Neural cell (in vitro differentiated cells): ENCODE data around the gene PKDCC. TPM values are rescaled to one million over a fixed set of nuclear protein-coding genes. Genes with fewer than 3 reads are reported as not detected.
"Not testable (repeated sequence)": the region's sequence is repeated elsewhere in the genome, so short reads cannot be mapped to it uniquely, and the experiment has no call there.

ENCODE experiments used
- H2AFZ ChIP-seq: fragments of 200-600, 300-800 bp; sonication (generic), shearing (Covaris generic); 2 replicates; pipeline ENCODE4 v1.6.0; 2014; ENCODE audit warnings: low read depth, mild to moderate bottlenecking, antibody characterized with exemption, low read length, moderate library complexity
- H3F3A ChIP-seq: fragments of 200-600 bp; shearing (Covaris generic); 2 replicates; pipeline ENCODE4 v1.6.1; 2016; ENCODE audit warnings: mild to moderate bottlenecking, moderate library complexity, mixed read lengths, antibody characterized with exemption, low read length; ENCODE audit not compliant: insufficient read depth, poor library complexity, severe bottlenecking
- H3K27ac ChIP-seq: fragments of 200-600, 300-800 bp; sonication (generic), shearing (Covaris generic); 2 replicates; pipeline ENCODE4 v1.5.1; 2014; ENCODE audit warnings: mild to moderate bottlenecking, low read length, moderate library complexity
- H3K27me3 ChIP-seq: fragments of 300-800, 200-600 bp; sonication (generic), shearing (Covaris generic); 2 replicates; pipeline ENCODE4 v1.6.0; 2014; ENCODE audit warnings: mild to moderate bottlenecking, low read depth, low read length, moderate library complexity; ENCODE audit not compliant: insufficient read depth
- H3K36me3 ChIP-seq: fragments of 300-800, 200-600 bp; sonication (generic), shearing (Covaris generic); 2 replicates; pipeline ENCODE4 v1.5.1; 2014; ENCODE audit warnings: mild to moderate bottlenecking, antibody characterized with exemption, low read length, moderate library complexity; ENCODE audit not compliant: insufficient read depth
- H3K4me2 ChIP-seq: fragments of 300-800, 200-600 bp; sonication (generic), shearing (Covaris generic); 2 replicates; pipeline ENCODE4 v1.6.0; 2014; ENCODE audit warnings: mild to moderate bottlenecking, low read length
- H3K4me3 ChIP-seq: fragments of 300-800, 200-600 bp; sonication (generic), shearing (Covaris generic); 2 replicates; pipeline ENCODE4 v1.5.1; 2014; ENCODE audit warnings: mild to moderate bottlenecking, low read length, moderate library complexity
- H3K79me2 ChIP-seq: fragments of 200-600 bp; shearing (Covaris generic); replicated peaks from 2 replicates; pipeline ENCODE4 v1.6.0; 2014; ENCODE audit warnings: mild to moderate bottlenecking, low read length, moderate library complexity; ENCODE audit not compliant: insufficient read depth
- H3K9ac ChIP-seq: fragments of 300-800, 200-600 bp; sonication (generic), shearing (Covaris generic); 2 replicates; pipeline ENCODE4 v1.6.1; 2016; ENCODE audit warnings: mild to moderate bottlenecking, low read length, mixed read lengths
- H3K9me2 ChIP-seq: fragments of 200-600 bp; shearing (Covaris generic); 2 replicates; pipeline ENCODE4 v1.6.1; 2016; ENCODE audit warnings: mild to moderate bottlenecking, low read length, mixed read lengths; ENCODE audit not compliant: insufficient read depth
- H3K9me3 ChIP-seq: fragments of 200-600, 300-800 bp; sonication (generic), shearing (Covaris generic); 2 replicates; pipeline ENCODE4 v1.6.1; 2016; ENCODE audit warnings: mild to moderate bottlenecking, mixed run types, low read length, moderate library complexity, mixed read lengths
- H4K20me1 ChIP-seq: fragments of 200-600 bp; shearing (Covaris generic); 2 replicates; pipeline ENCODE4 v1.6.1; 2016; ENCODE audit warnings: mild to moderate bottlenecking, mixed run types; ENCODE audit not compliant: insufficient read depth
- EP300 ChIP-seq: fragments of 450-650 bp; conservative IDR thresholded peaks from 2 replicates; pipeline ENCODE4 v1.6.1; 2014; ENCODE audit warnings: antibody characterized with exemption, mild to moderate bottlenecking, moderate library complexity; ENCODE audit not compliant: poor library complexity, severe bottlenecking
- EZH2 ChIP-seq: fragments of 200-600, 300-800 bp; shearing (Covaris generic), sonication (generic); IDR thresholded peaks from 2 replicates; pipeline ENCODE4 v1.6.1; 2014; ENCODE audit warnings: antibody characterized with exemption, low read length, borderline replicate concordance, mild to moderate bottlenecking; ENCODE audit not compliant: insufficient read depth, poor library complexity, severe bottlenecking
- MXI1 ChIP-seq: fragments of 450-650 bp; conservative IDR thresholded peaks from 2 replicates; pipeline ENCODE4 v1.6.1; 2014; ENCODE audit warnings: antibody characterized with exemption, mild to moderate bottlenecking; ENCODE audit not compliant: poor library complexity, severe bottlenecking
- POLR2AphosphoS5 ChIP-seq: IDR thresholded peaks from 2 replicates; pipeline ENCODE4 v1.6.1; 2012
- RAD21 ChIP-seq: fragments of 450-650 bp; conservative IDR thresholded peaks from 2 replicates; pipeline ENCODE4 v1.6.1; 2014; ENCODE audit warnings: antibody characterized with exemption, mild to moderate bottlenecking, moderate library complexity
- SMC3 ChIP-seq: fragments of 450-650 bp; conservative IDR thresholded peaks from 2 replicates; pipeline ENCODE4 v1.6.1; 2014; ENCODE audit warnings: antibody characterized with exemption, mild to moderate bottlenecking, moderate library complexity; ENCODE audit not compliant: poor library complexity
- TAF1 ChIP-seq: IDR thresholded peaks from 2 replicates; pipeline ENCODE4 v1.6.1; 2012; ENCODE audit warnings: low read depth
- polyA plus RNA-seq: library from polyadenylated mRNA; depleted of rRNA; stranded (reverse); fragments of >200 nt; gene quantifications from 2 replicates; pipeline ENCODE4 v1.2.3, GENCODE V29; 2014
- TF ChIP-seq, protein P1 (sequence below): fragments of 450-650 bp; IDR thresholded peaks from 2 replicates; pipeline ENCODE4 v1.5.1; 2014; ENCODE audit warnings: antibody characterized with exemption, mild to moderate bottlenecking, moderate library complexity; ENCODE audit not compliant: poor library complexity, severe bottlenecking
- TF ChIP-seq, protein P2 (sequence below): IDR thresholded peaks from 2 replicates; pipeline ENCODE4 v1.6.1; 2012; ENCODE audit warnings: borderline replicate concordance

Gene PKDCC
- polyA plus RNA-seq, 1 donor from 2014 or later: 37.4 TPM

DNA sequence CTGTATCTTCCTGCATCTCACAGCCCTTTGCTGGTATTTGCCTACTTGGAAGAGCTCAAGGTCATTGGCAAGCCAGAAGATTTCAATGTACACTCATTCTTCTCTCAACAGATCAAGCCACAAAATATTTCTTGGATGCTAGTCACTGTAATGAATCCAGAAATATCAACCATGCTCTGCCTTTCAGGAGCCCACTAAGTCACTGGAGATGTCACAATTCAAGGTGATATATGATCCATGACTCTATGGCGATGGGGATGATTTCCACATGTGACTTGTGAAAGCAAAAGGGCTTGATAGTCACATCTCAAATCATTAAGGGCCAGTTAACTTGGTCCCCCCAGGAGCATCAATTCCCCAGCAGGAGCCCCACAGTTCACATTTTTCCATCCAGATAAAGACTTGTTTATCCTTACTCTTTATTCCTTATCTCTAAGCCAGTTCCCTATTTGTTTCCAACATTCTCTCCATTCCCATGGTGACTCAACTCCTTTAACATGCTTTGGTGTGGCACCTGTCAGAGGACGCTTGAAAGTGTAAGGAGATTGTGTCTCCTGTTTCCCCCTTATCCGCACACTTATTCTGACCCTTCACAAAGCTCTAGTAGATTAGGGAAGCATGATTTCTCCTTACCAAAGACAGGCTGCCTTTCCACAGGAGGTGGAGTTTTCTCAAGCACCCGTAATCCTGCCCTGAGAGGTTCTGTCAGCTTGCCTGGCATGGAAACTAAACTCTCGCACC is 15.8 kb downstream of the PKDCC start:
- Histone ChIP-seq H2AFZ (no peak overlapping the region), H3K36me3 (no peaks in the 10 kb centered on the region), H3K79me2 (no peaks in the 10 kb centered on the region), H3K27ac (no peak overlapping the region), H4K20me1 (no peaks in the 10 kb centered on the region), H3F3A (no peaks in the 10 kb centered on the region), H3K9ac (no peak overlapping the region), H3K27me3 (no peaks in the 10 kb centered on the region), H3K9me3 (no peaks in the 10 kb centered on the region), H3K9me2 (no peaks in the 10 kb centered on the region), H3K4me2 (no peak overlapping the region), H3K4me3 (no peak overlapping the region)
- TF ChIP-seq, protein P1, sequence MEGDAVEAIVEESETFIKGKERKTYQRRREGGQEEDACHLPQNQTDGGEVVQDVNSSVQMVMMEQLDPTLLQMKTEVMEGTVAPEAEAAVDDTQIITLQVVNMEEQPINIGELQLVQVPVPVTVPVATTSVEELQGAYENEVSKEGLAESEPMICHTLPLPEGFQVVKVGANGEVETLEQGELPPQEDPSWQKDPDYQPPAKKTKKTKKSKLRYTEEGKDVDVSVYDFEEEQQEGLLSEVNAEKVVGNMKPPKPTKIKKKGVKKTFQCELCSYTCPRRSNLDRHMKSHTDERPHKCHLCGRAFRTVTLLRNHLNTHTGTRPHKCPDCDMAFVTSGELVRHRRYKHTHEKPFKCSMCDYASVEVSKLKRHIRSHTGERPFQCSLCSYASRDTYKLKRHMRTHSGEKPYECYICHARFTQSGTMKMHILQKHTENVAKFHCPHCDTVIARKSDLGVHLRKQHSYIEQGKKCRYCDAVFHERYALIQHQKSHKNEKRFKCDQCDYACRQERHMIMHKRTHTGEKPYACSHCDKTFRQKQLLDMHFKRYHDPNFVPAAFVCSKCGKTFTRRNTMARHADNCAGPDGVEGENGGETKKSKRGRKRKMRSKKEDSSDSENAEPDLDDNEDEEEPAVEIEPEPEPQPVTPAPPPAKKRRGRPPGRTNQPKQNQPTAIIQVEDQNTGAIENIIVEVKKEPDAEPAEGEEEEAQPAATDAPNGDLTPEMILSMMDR: no peak
- no peak for TF ChIP-seq EP300
- no peak for TF ChIP-seq RAD21
- TF ChIP-seq SMC3: no peak
- no peak for TF ChIP-seq TAF1
- TF ChIP-seq MXI1: no peak
- TF ChIP-seq POLR2AphosphoS5: no peak
- no peak for TF ChIP-seq EZH2
- TF ChIP-seq, protein P2, sequence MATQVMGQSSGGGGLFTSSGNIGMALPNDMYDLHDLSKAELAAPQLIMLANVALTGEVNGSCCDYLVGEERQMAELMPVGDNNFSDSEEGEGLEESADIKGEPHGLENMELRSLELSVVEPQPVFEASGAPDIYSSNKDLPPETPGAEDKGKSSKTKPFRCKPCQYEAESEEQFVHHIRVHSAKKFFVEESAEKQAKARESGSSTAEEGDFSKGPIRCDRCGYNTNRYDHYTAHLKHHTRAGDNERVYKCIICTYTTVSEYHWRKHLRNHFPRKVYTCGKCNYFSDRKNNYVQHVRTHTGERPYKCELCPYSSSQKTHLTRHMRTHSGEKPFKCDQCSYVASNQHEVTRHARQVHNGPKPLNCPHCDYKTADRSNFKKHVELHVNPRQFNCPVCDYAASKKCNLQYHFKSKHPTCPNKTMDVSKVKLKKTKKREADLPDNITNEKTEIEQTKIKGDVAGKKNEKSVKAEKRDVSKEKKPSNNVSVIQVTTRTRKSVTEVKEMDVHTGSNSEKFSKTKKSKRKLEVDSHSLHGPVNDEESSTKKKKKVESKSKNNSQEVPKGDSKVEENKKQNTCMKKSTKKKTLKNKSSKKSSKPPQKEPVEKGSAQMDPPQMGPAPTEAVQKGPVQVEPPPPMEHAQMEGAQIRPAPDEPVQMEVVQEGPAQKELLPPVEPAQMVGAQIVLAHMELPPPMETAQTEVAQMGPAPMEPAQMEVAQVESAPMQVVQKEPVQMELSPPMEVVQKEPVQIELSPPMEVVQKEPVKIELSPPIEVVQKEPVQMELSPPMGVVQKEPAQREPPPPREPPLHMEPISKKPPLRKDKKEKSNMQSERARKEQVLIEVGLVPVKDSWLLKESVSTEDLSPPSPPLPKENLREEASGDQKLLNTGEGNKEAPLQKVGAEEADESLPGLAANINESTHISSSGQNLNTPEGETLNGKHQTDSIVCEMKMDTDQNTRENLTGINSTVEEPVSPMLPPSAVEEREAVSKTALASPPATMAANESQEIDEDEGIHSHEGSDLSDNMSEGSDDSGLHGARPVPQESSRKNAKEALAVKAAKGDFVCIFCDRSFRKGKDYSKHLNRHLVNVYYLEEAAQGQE: no peak

DNA sequence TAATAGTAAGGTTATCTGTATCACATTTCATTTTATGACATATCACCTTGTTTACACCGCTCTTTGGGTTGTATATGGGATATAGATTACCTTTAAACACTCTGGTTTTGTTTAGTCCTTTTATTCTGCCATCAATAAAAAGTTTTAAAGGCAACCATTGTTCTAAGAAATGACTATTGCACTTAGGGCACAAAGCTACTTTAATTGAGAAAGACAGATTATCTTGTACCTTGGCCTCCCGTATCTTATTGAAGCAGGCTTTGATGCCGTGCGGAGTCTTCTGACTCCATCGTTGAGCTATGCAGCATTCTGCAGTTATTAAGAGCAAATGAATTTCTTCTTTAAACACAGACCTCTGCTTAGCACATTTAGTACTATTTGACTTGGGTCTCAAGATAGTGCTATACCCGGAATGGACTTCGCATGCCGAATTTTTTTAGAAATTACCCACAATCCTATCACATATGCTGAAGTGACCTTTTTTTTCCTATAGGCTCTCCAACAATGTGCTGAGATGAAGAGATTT is 16.7 kb downstream of the PKDCC start:
- no peaks in the 10 kb centered on the region for H3K9me3 ChIP-seq
- no peaks in the 10 kb centered on the region for H3F3A ChIP-seq
- H3K36me3 ChIP-seq: no peaks in the 10 kb centered on the region
- TF ChIP-seq, protein P2: no peak
- TF ChIP-seq SMC3: no peak
- no peak for TF ChIP-seq EZH2
- no peak for TF ChIP-seq EP300
- no peak for TF ChIP-seq RAD21
- TF ChIP-seq MXI1: no peak
- no peak for TF ChIP-seq TAF1
- no peak for TF ChIP-seq POLR2AphosphoS5
- TF ChIP-seq, protein P1: no peak
- no peak overlapping the region for H2AFZ ChIP-seq
- H3K27ac ChIP-seq: no peak overlapping the region
- no peaks in the 10 kb centered on the region for H3K27me3 ChIP-seq
- no peak overlapping the region for H3K9ac ChIP-seq
- H3K4me3 ChIP-seq: no peak overlapping the region
- H3K79me2 ChIP-seq: no peaks in the 10 kb centered on the region
- no peaks in the 10 kb centered on the region for H4K20me1 ChIP-seq
- H3K4me2 ChIP-seq: no peak overlapping the region
- H3K9me2 ChIP-seq: no peaks in the 10 kb centered on the region

DNA sequence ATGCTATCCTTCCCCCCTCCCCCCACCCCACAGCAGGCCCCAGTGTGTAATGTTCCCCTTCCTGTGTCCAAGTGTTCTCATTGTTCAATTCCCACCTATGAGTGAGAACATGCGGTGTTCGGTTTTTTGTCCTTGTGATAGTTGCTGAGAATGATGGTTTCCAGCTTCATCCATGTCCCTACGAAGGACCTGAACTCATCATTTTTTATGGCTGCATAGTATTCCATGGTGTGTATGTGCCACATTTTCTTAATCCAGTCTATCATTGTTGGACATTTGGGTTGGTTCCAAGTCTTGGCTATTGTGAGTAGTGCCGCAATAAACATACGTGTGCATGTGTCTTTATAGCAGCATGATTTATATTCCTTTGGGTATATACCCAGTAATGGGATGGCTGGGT is 17.9 kb downstream of the PKDCC start:
- not testable (repeated sequence) for H4K20me1 ChIP-seq, H3K36me3 ChIP-seq, H3K27me3 ChIP-seq, H3K79me2 ChIP-seq, H3K4me2 ChIP-seq, H3K9me2 ChIP-seq, H3F3A ChIP-seq, H3K9me3 ChIP-seq, H3K4me3 ChIP-seq, H2AFZ ChIP-seq, H3K27ac ChIP-seq, H3K9ac ChIP-seq
